Stomach smooth muscle (tissue), 2 donors: ENCODE results near the gene SP5.

ENCODE experiments used
- H3K27ac ChIP-seq: one replicate; pipeline ENCODE4 v1.7.0; 2013; ENCODE audit warnings: mild to moderate bottlenecking, low read length, inconsistent platforms
- H3K27me3 ChIP-seq, 2 donors: one replicate each; pipeline ENCODE4 v1.7.0; 2013; ENCODE audit warnings: low read length in 2 of 2; ENCODE audit not compliant: insufficient read depth in 2 of 2, control insufficient read depth in 1 of 2
- H3K36me3 ChIP-seq, 2 donors: one replicate each; pipeline ENCODE4 v1.7.0; 2013; ENCODE audit warnings: low read length in 2 of 2; ENCODE audit not compliant: control insufficient read depth in 2 of 2, insufficient read depth in 2 of 2
- H3K4me1 ChIP-seq: one replicate; pipeline ENCODE4 v1.7.0; 2013; ENCODE audit warnings: low read length; ENCODE audit not compliant: control insufficient read depth, insufficient read depth
- H3K4me3 ChIP-seq, 2 donors: one replicate each; pipeline ENCODE4 v1.7.0; 2013; ENCODE audit warnings: low read length in 2 of 2
- H3K9ac ChIP-seq, 2 donors: one replicate each; pipeline ENCODE4 v1.7.0; 2013; ENCODE audit warnings: low read length in 2 of 2, mild to moderate bottlenecking in 1 of 2
- H3K9me3 ChIP-seq, 2 donors: one replicate each; pipeline ENCODE4 v1.7.0; 2013; ENCODE audit warnings: low read length in 2 of 2; ENCODE audit not compliant: control insufficient read depth in 2 of 2
- donor health status: healthy.
- donor health status: Pancreatic carcinoma.

Gene SP5

GRCh38 chr2:170685591-170685990, 29.5 kb upstream of the SP5 start:
- H3K36me3 ChIP-seq: no peaks in the 10 kb centered on the region
- H3K4me1 ChIP-seq: no peaks in the 10 kb centered on the region
- peaks cover 0 to 2% of the 10 kb centered on the region in 2 donors for H3K27me3 ChIP-seq
- no peak overlapping the region for H3K9ac ChIP-seq
- no peak overlapping the region for H3K27ac ChIP-seq
- H3K9me3 ChIP-seq: no peaks in the 10 kb centered on the region
- no peak overlapping the region for H3K4me3 ChIP-seq

DNA sequence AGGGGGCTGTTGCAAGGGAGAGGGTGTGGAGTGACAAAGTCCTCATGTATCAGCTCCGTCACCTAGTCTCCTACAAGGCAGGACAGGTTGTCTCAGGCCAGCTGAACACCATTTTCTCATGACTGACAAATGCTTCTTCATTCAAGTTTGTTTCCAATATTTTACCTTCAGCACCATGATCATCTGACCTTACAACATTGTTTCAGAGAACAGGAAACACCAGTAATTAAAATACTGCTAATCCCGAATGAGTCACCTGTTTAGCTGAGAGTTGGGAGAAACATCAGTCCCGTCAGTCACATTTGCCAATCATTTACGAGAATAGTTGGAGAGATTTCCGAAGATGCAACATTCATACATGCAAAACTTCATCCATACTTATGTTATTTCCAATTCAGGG, 25.7 kb upstream of the SP5 start:
- Histone ChIP-seq H3K27ac (no peak overlapping the region), H3K27me3 (peaks cover 0 to 2% of the 10 kb centered on the region in 2 donors), H3K9me3 (no peaks in the 10 kb centered on the region)

DNA sequence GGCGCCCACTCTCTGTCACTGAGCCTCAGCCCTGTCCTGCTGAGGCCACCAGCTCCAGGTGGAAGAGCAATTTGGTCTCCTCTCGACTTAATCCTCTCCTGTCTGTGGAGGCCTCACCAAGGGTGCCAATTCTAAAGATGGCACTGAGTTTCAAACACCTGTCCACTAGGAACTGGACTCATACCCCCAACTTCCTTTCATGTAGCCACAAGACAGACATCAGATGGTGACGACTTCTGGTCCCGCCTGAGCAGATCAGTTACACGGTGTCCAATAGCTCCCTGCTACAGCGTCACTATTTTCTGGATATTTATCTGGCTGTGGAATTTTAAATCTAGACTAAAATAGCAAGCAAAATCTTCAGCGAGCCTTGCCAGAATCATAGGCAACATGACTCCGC, 24.5 kb upstream of the SP5 start:
- peaks cover 0 to under 1% of the 10 kb centered on the region in 2 donors for H3K27me3 ChIP-seq
- H3K9ac ChIP-seq: no peak overlapping the region
- no peak overlapping the region for H3K27ac ChIP-seq
- no peaks in the 10 kb centered on the region for H3K36me3 ChIP-seq
- H3K4me3 ChIP-seq: no peak overlapping the region
- peaks cover 2% of the 10 kb centered on the region for H3K4me1 ChIP-seq
- H3K9me3 ChIP-seq: no peaks in the 10 kb centered on the region

More for the DNA sequence above, 25.7 kb upstream of the SP5 start:
- Histone ChIP-seq H3K4me3 (no peak overlapping the region), H3K36me3 (no peaks in the 10 kb centered on the region), H3K4me1 (no peaks in the 10 kb centered on the region), H3K9ac (no peak overlapping the region)

DNA sequence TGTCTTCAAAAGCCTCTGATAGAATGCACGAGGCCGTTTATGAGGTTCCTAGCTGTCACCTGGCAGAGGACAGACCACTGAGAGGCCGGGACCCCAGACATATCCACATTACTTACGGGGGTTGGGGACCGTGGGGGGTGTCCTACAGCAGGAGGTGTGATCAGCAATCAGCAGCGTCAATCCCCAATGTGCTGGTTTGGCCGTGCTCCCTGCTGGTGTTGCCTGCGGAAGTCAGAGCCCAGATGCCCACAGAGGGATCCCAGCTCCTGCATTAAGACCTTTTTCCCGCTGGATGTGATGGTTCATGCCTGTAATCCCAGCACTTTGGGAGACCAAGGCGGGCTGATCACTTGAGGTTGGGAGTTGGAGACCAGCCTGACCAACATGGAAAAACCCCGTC, 20.8 kb upstream of the SP5 start:
- H3K9me3 ChIP-seq: no peaks in the 10 kb centered on the region
- no peak overlapping the region for H3K27ac ChIP-seq
- no peaks in the 10 kb centered on the region for H3K36me3 ChIP-seq
- H3K4me3 ChIP-seq: no peak overlapping the region
- H3K27me3 ChIP-seq: no peaks in the 10 kb centered on the region
- H3K9ac ChIP-seq: no peak overlapping the region
- peaks cover 2% of the 10 kb centered on the region for H3K4me1 ChIP-seq

- no peak overlapping the region for H3K27ac ChIP-seq
- no peaks in the 10 kb centered on the region for H3K36me3 ChIP-seq
- H3K4me3 ChIP-seq: no peak overlapping the region
- no peaks in the 10 kb centered on the region for H3K27me3 ChIP-seq
- no peaks in the 10 kb centered on the region for H3K9me3 ChIP-seq
- no peak overlapping the region for H3K9ac ChIP-seq
- H3K4me1 ChIP-seq: peaks cover 2% of the 10 kb centered on the region
These were observed 19.4 kb upstream of the SP5 start for GRCh38 chr2:170695521-170696410.

GRCh38 chr2:170696948-170697347, 18.2 kb upstream of the SP5 start:
- no peak overlapping the region for H3K9ac ChIP-seq
- no peak overlapping the region for H3K27ac ChIP-seq
- no peaks in the 10 kb centered on the region for H3K9me3 ChIP-seq
- no peaks in the 10 kb centered on the region for H3K36me3 ChIP-seq
- no peak overlapping the region for H3K4me3 ChIP-seq
- H3K27me3 ChIP-seq: no peaks in the 10 kb centered on the region
- H3K4me1 ChIP-seq: peaks cover 2% of the 10 kb centered on the region

DNA sequence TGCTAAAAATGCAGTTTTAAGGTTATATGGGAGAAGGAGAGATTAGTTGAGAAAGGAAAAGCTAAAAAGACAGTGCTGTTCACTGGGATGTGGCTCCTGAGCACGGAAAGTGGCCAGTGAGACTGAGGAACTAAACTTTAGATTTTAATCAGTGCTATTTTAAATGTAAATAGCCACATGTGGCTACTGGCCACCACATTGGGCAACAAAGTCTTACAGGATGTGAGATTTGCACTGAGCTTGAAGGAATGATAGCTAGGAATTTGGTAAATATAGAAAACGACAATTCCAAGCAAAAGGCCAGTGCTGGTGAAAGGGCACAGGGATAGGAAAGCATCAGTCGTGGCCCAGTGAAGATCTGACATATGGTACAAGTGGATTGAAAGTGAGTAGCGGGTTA, 14.1 kb upstream of the SP5 start:
- Histone ChIP-seq H3K36me3 (no peaks in the 10 kb centered on the region), H3K4me3 (no peak overlapping the region), H3K9me3 (peaks cover 0 to 6% of the 10 kb centered on the region in 2 donors), H3K4me1 (no peaks in the 10 kb centered on the region), H3K27me3 (peaks cover 0 to 3% of the 10 kb centered on the region in 2 donors), H3K9ac (no peak overlapping the region), H3K27ac (no peak overlapping the region)

GRCh38 chr2:170703776-170704476, 11.2 kb upstream of the SP5 start:
- Histone ChIP-seq H3K36me3 (no peaks in the 10 kb centered on the region), H3K27ac (no peak overlapping the region)

GRCh38 chr2:170707821-170708795, 7.0 kb upstream of the SP5 start:
- H3K4me3 ChIP-seq: no peak overlapping the region
- H3K36me3 ChIP-seq: no peaks in the 10 kb centered on the region
- no peak overlapping the region for H3K27ac ChIP-seq
- no peak overlapping the region for H3K9ac ChIP-seq
- H3K4me1 ChIP-seq: no peaks in the 10 kb centered on the region
- peaks cover 20 to 26% of the 10 kb centered on the region in 2 donors for H3K27me3 ChIP-seq
- no peaks in the 10 kb centered on the region for H3K9me3 ChIP-seq

More at GRCh38 chr2:170703776-170704476, 11.2 kb upstream of the SP5 start:
- peaks cover 3 to 4% of the 10 kb centered on the region in 2 donors for H3K27me3 ChIP-seq
- H3K9ac ChIP-seq: no peak overlapping the region
- peaks cover 0 to 6% of the 10 kb centered on the region in 2 donors for H3K9me3 ChIP-seq
- no peaks in the 10 kb centered on the region for H3K4me1 ChIP-seq
- no peak overlapping the region for H3K4me3 ChIP-seq

DNA sequence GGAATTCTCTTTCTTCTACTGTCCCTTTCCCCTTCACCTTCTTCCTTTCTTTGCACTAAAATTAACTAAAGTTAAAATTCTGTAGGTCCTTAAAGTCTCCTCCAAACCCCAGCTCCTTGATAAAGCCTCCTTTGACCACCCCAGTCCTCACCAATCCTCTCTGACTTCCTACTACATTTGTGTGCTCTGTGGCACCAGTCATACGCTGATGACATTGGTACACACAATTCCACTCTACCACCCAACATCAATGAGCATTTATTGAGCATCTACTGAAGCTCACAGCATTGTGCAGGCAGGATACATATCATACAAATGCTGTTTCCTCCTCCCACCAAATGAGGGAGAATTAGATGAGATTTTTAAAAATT, 4.5 kb upstream of the SP5 start:
- Histone ChIP-seq H3K36me3 (no peaks in the 10 kb centered on the region), H3K4me1 (peaks cover 22% of the 10 kb centered on the region), H3K27me3 (peaks cover 32 to 47% of the 10 kb centered on the region in 2 donors), H3K27ac (no peak overlapping the region), H3K9ac (no peak overlapping the region), H3K4me3 (no peak overlapping the region), H3K9me3 (no peaks in the 10 kb centered on the region)
